Measurements from ENCODE around the gene RGS2. TPM values are rescaled to one million over a fixed set of nuclear protein-coding genes. Genes with fewer than 3 reads are reported as not detected.

RGS2 gene
- total RNA-seq, 1 donor from 2014 or later = 11.9 TPM

- Histone ChIP-seq H3K27me3 (no peaks in the 10 kb centered on the region), H3K9me3 (no peaks in the 10 kb centered on the region), H3K4me3 (no peak overlapping the region), H3K27ac (no peak overlapping the region), H3K36me3 (no peaks in the 10 kb centered on the region), H3K4me1 (no peaks in the 10 kb centered on the region)
- DNase-seq (ENCODE audit: low spot score in 2 of 2) = no peak
- intact Hi-C loops (cut with DNase I) = no loop called here
- TF ChIP-seq CTCF (IDR thresholded peaks at IDR 0.05) = no peak
Measured at GRCh38 chr1:192764675-192765074, 44.2 kb upstream of the RGS2 start.

GRCh38 chr1:192766009-192766625 is 42.7 kb upstream of the RGS2 start:
- intact Hi-C loops (cut with DNase I) = no loop called here
- no peaks in the 10 kb centered on the region for H3K36me3 ChIP-seq

GRCh38 chr1:192766876-192767275 is 42.0 kb upstream of the RGS2 start:
- intact Hi-C loops (cut with DNase I) = no loop called here
- Histone ChIP-seq H3K36me3 (no peaks in the 10 kb centered on the region), H3K4me3 (no peak overlapping the region), H3K4me1 (no peaks in the 10 kb centered on the region), H3K27ac (no peak overlapping the region), H3K27me3 (no peaks in the 10 kb centered on the region), H3K9me3 (no peaks in the 10 kb centered on the region)
- no peak for TF ChIP-seq CTCF (IDR thresholded peaks at IDR 0.05)
- DNase-seq (ENCODE audit: low spot score in 2 of 2) = no peak

More at GRCh38 chr1:192766009-192766625, 42.7 kb upstream of the RGS2 start:
- Histone ChIP-seq H3K9me3 (no peaks in the 10 kb centered on the region), H3K4me1 (no peaks in the 10 kb centered on the region), H3K4me3 (no peak overlapping the region), H3K27me3 (no peaks in the 10 kb centered on the region), H3K27ac (no peak overlapping the region)
- no peak for DNase-seq (ENCODE audit: low spot score in 2 of 2)
- TF ChIP-seq CTCF (IDR thresholded peaks at IDR 0.05) = no peak

GRCh38 chr1:192767798-192768197 is 41.0 kb upstream of the RGS2 start:
- intact Hi-C loops (cut with DNase I) = no loop called here
- no peaks in the 10 kb centered on the region for H3K36me3 ChIP-seq
- H3K27me3 ChIP-seq = no peaks in the 10 kb centered on the region
- no peak for DNase-seq (ENCODE audit: low spot score in 2 of 2)
- H3K27ac ChIP-seq = no peak overlapping the region
- no peaks in the 10 kb centered on the region for H3K9me3 ChIP-seq
- no peak for TF ChIP-seq CTCF (IDR thresholded peaks at IDR 0.05)
- no peak overlapping the region for H3K4me3 ChIP-seq
- H3K4me1 ChIP-seq = no peaks in the 10 kb centered on the region

GRCh38 chr1:192768463-192768862 is 40.4 kb upstream of the RGS2 start:
- DNase-seq (ENCODE audit: low spot score in 2 of 2) = no peak
- intact Hi-C loops (cut with DNase I) = no loop called here
- no peaks in the 10 kb centered on the region for H3K4me1 ChIP-seq
- no peaks in the 10 kb centered on the region for H3K36me3 ChIP-seq
- H3K9me3 ChIP-seq = no peaks in the 10 kb centered on the region
- H3K4me3 ChIP-seq = no peak overlapping the region
- H3K27ac ChIP-seq = no peak overlapping the region
- no peak for TF ChIP-seq CTCF (IDR thresholded peaks at IDR 0.05)
- H3K27me3 ChIP-seq = no peaks in the 10 kb centered on the region

- Histone ChIP-seq H3K4me3 (no peak overlapping the region), H3K27me3 (no peaks in the 10 kb centered on the region), H3K36me3 (no peaks in the 10 kb centered on the region), H3K9me3 (no peaks in the 10 kb centered on the region), H3K4me1 (no peaks in the 10 kb centered on the region), H3K27ac (no peak overlapping the region)
- DNase-seq (ENCODE audit: low spot score in 2 of 2) = no peak
- no peak for TF ChIP-seq CTCF (IDR thresholded peaks at IDR 0.05)
- intact Hi-C loops (cut with DNase I) = no loop called here
Measured at GRCh38 chr1:192771341-192771740, 37.5 kb upstream of the RGS2 start.
